Measurements from ENCODE around the gene PLPP4. TPM values are rescaled to one million over a fixed set of nuclear protein-coding genes. Genes with fewer than 3 reads are reported as not detected.
A peak's percentile ranks its signal among the peaks of the same experiment; 100 is the strongest.

The PLPP4 gene
- polyA plus RNA-seq, 3 donors, result 2.4 to 6.3 (median 5.4) TPM

DNA sequence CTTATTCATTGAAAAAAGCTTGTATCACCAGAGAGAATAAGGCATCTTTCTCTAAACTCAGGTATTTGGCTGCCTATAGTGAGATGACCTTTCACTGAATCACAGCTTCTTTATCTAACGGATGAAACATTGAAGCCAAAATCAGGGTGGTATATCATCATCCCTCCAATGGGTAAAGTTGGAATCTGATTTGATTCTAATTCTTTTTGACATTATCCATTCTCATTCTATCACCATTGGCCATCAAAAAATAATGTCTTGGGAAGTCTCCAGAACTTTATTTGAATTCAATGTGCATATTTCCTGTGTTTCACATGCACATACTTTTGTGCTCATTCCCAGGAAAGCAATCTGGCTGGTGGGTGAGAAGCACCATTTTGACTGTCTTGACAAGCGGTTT, 95.2 kb downstream of the PLPP4 start:
- no peak for DNase-seq (ENCODE audit: extremely low read depth in 1 of 11, low read depth in 9 of 11, low spot score in 4 of 11)

DNA sequence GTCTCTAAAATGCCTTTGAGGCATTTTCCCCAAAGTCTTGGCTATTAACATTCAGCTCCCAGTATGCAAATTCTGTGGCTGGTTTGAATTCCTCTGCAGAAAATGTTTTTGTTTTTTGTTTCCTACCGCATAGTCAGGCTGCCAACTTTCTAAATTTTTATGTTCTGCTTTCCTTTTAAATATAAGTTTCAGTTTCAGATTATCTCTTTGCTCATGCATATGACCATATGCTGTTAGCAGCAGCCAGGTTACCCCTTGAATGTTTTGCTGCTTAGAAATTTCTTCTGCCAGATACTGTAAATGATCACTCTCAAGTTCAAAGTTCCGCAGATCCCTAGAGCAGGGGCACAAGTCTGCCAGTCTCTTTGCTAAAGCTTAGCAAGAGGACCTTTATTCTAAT, 96.9 kb downstream of the PLPP4 start:
- no peak for DNase-seq (ENCODE audit: extremely low read depth in 1 of 11, low read depth in 9 of 11, low spot score in 4 of 11)

DNA sequence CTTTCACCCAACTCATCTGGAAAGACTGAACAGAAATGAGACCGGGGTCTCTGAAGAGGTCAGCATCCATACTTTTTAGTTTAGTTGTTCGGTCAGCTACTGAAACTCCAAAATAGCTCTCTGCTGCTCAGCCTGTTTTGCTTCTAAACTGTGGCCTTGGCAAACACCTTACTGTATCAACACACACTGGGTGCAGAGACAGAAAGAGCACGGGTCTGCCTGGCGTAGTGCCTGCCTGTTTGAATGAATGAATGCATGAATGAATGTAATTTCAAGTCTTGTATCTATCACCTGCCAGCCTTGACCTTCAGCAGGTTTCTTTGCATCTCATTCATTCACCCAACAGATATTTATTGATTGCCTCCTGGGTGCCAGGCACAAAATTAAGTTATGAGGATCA, 98.4 kb downstream of the PLPP4 start:
- DNase-seq (ENCODE audit: extremely low read depth in 1 of 11, low read depth in 9 of 11, low spot score in 4 of 11), result no peak

DNA sequence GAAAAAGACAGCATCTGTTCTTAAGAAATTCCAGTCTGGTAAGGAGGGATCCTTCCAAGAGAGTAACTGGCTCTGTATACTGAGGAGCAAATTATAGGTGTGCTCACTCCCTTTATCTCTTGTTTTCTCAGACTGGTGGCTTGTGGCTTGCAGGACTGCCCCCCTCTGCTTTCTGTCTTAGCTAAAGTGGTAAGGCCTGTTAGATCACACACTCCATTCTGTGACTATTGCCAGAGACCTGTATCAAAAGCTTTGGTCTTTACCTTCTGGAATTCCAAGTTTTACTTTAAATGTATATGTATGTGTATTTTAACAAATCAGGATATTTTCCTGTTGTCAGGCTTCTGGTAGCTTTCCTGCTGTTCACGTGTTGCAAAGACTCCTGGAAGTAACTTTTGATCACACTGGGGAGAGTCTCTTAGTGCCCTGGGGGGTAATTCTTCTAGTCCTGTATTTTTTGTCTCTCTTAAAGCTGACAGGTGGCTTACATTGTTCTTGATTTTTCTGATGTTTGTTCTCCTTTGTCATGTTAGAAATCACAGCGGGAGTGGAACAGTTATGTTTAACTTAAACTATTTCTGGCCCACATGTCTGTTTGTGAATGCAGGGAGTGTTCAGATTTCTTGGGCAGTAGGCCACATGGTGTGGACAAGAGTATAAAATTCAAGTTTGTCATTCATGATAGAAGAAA, 99.0 kb downstream of the PLPP4 start:
- no peak for DNase-seq (ENCODE audit: extremely low read depth in 1 of 11, low read depth in 9 of 11, low spot score in 4 of 11)

DNA sequence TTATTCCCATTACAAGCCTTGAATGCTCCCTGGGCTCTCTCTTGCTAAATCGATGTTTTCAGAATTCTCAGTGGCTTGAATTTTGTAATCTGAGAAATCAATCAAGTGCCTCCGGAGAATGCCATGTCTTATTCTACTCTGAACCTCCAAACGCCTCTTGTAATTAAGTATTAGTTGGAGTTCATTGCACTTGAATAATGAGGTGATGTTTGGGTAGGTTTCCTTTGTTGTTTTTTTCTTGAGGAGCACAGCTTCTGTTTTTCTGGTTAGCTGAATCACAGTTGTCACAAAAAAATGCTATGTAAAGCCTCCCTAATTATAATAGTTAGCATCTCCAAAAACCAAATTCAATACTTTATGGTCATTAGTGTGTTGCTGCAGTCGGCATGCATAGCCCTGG, 100.3 kb downstream of the PLPP4 start:
- no peak for DNase-seq (ENCODE audit: extremely low read depth in 1 of 11, low read depth in 9 of 11, low spot score in 4 of 11)

DNA sequence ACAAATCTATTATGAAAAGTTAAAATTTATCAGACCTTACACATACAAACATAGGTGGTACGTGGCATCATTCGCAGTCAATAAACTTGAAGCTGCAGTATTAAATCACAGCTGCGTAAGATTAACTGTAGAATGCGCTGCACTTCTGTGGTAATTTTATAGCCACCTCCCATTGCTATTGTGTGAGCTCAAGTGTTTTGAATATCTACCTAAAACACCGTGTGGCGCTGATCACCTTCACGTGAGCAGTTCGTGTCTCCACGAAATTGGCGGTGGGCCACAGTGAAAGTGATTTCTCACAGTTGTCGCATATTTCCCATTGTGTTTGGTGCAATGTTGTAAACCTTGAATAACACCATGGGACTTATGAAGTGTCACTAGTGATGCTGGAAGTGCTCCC, 102.8 kb downstream of the PLPP4 start:
- no peak for DNase-seq (ENCODE audit: extremely low read depth in 1 of 11, low read depth in 9 of 11, low spot score in 4 of 11)

DNA sequence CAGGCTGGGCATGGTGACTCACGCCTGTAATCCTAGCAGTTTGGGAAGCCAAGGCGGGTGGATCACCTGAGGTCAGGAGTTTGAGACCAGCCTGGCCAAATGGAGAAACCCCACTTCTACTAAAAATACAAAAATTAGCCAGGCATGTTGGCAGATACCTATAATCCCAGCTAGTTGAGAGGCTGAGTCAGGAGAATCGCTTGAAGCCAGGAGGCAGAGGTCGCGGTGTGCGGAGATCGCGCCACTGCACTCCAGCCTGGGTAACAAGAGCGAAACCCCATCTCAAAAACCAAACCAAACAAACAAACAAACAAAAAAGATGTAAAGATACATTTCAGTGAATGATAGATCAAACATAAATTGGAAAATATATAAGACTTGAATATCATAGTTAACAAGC, 105.9 kb downstream of the PLPP4 start:
- DNase-seq (ENCODE audit: extremely low read depth in 1 of 11, low read depth in 9 of 11, low spot score in 4 of 11), result no peak

DNA sequence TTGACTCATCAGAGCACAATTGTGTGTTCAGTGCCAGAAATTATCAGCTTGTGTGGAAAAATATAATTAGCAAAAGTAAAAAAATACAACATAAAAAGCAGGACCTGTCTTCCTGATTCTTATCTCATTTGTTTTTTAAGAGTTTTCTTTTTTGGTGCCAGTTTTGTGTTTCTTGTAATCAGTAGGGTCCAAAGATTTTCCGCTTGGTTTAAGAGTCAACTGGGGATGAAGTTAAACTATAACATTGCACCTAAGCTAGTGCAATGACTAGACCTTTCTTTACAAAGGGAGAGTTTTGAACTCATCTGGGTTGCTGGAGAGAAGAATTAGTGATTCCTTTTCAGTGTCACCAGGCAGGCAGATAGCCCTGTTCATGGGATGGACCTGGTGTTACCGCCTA, 113.4 kb downstream of the PLPP4 start:
- no peak for DNase-seq (ENCODE audit: extremely low read depth in 1 of 11, low read depth in 9 of 11, low spot score in 4 of 11)

DNA sequence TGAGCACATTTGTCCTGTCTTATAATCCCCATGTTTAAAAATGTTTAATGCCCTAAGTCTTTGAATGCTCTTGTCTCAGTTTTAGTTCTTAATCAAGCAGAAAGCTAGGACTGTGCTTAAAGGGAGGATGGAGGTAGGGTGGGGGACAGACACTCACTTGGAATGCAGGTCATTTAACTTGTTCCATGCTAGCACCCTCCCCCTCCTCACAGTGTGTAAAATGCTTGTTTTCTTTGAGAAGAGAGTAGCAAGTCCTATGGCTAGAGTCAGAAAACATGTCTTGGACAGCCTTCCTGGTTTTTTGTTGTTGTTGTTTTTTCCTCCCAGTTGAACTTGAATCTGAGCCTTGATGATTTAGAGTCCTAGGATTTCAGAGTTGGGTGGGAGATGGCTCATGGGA, 114.2 kb downstream of the PLPP4 start:
- DNase-seq (ENCODE audit: extremely low read depth in 1 of 11, low read depth in 9 of 11, low spot score in 4 of 11), result no peak

DNA sequence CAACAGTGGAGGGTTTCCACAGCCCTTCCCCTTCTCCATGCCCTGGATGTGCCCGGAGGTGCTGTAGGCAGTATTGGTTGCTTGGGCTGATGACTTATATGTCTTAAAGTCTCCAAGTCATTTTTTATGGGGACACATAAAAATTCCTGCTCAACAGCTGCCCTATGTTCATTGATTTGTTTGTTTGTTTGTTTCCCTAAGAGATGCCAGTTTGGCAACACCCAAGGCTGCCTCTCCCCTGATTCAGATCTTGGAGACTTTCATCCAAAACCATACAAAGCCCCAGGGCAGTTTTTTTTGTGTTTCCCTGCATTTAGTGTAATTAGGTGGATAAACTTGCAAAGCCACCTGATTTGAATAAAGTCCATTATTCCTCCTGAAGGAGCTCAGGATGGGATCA, 115.3 kb downstream of the PLPP4 start:
- DNase-seq (ENCODE audit: extremely low read depth in 1 of 11, low read depth in 9 of 11, low spot score in 4 of 11), result no peak

DNA sequence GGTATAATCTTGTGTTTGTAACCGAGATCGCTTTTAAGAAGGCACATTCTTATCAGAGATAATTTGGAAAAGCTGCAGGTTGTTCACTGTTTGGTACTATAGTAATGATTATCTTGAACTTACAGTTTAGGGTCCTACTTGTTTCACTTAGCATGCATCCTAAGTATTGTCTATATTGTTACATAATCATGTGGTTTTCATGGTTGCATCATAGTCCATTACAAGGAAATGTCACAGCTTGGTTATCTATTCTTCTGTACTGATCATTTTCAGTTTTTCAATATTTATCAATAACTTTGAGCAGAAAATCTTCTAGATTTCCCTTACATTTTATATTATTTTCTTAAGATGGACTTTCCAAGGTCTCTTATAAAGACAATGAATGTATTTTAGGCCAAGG, 116.3 kb downstream of the PLPP4 start:
- DNase-seq (ENCODE audit: extremely low read depth in 1 of 11, low read depth in 9 of 11, low spot score in 4 of 11), result no peak

DNA sequence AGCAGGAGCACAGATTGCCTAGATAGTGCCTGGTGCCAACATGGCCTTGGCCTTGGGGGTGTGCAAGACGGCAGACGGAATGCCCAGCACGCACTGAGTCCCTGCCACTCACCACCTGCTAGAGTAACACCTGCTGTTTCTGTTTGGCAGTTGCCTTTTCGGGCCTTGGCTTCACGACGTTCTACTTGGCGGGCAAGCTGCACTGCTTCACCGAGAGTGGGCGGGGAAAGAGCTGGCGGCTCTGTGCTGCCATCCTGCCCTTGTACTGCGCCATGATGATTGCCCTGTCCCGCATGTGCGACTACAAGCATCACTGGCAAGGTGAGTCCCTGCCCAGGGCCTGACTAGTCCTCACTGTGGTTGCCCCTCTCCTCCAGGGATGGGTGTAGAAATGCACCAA, 118.0 kb downstream of the PLPP4 start:
- DNase-seq (ENCODE audit: extremely low read depth in 1 of 11, low read depth in 9 of 11, low spot score in 4 of 11), result no peak

DNA sequence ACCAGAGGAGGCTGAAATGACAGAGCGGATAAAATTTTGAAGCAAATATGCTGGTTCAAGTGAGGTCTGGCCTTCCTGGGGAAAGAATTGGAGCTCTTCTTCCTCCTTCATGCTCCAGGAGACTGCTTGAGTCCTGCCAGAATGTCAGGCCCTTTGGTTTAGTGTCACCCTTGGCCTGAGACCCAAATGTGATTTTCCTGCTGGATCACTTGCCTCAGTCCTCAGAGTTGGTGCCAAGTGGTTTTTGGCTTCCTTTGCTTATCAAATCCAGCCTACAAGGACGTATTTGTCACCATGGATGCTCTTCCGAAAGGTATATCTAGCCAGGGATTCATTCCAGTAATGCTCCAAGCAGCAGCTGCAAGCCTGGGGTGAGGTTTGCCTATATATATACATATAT, 118.4 kb downstream of the PLPP4 start:
- DNase-seq (ENCODE audit: extremely low read depth in 1 of 11, low read depth in 9 of 11, low spot score in 4 of 11), result no peak

DNA sequence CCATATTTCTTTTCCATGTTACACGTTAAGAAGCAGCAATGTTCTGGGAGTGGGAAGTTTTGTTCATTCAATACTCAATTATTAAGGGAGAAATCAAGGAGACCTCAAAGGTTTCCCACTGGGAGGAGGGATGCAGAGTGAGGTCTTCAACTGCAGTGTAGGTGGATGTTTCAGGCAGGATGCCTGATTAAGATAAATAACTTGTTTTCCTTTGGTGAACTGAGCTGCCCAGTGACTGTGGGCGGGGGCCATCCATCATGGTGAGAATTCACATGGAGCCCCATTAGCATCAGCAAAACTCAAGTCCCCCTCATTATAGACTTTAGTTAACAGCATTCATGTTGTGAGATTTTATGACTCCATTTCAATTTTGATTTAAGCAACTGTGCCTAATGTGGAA, 121.1 kb downstream of the PLPP4 start:
- DNase-seq (ENCODE audit: extremely low read depth in 1 of 11, low read depth in 9 of 11, low spot score in 4 of 11), result no peak

DNA sequence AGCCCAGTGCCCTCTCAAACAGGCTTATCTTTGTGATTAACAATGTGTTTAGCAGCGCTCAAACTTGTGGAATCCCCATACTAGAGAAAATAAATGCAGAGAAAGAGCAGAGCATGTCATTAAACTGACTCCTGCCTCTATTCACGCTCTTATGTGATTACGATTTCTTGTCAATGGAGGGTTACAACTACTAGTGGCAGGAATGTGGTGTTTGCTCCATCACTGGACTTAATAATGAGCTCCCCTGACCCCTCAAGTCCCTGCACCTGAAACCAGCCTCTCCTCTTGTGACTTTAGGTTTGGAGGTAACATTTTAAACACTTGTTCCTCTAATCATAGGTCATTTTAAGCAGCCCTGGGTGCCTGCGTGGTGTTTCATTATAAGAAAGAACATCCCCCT, 121.9 kb downstream of the PLPP4 start:
- no peak for DNase-seq (ENCODE audit: extremely low read depth in 1 of 11, low read depth in 9 of 11, low spot score in 4 of 11)

DNA sequence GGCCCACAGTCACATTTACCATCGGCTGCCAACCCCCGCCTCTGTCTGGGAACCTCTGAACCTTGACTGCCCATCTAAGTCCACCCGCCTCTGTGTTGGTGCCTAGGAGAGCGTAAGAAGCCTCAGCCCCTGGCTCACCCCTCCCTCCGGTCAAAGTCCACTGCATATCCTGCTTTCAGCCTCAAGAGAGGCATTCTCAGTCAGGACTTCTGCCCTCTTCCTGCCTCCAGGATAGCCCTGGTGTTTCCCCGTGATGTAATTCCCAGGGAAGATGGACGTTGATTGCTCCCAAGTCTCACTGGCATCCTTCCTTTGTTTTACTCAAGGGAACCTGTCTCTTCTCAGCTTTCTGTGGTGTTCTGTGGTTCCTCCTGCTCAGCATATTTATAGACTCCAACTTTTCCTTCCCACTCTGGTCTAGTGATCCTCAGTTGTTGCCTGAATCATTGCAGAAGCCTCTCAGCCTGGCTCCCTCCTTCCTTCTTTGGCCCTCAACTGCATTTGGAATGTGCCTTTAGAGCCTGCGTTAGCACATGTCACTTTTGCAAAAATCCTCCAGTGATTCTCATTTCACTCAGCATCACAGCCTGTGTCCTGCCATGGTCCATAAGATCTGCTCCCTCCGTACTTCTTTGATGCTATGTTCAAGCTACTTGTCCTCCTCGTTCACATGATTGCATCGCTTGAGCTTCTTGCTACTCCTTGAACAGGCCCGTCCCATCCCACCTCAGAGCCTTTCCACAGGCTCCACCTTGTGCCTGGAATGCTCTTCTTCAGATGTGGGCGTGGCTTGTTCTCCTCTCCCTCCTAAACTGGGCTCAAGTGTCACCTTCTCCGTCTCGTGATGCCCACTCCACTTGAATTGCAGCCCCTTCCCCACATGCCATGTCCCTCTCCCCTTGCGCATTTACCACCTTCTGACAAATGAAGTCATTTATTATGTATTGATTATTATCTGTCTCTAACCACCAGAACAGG, 124.2 kb downstream of the PLPP4 start:
- DNase-seq (ENCODE audit: extremely low read depth in 1 of 11, low read depth in 9 of 11, low spot score in 4 of 11), result peak in 4 of 11 donors; percentile 36 to 67 (median 54)

DNA sequence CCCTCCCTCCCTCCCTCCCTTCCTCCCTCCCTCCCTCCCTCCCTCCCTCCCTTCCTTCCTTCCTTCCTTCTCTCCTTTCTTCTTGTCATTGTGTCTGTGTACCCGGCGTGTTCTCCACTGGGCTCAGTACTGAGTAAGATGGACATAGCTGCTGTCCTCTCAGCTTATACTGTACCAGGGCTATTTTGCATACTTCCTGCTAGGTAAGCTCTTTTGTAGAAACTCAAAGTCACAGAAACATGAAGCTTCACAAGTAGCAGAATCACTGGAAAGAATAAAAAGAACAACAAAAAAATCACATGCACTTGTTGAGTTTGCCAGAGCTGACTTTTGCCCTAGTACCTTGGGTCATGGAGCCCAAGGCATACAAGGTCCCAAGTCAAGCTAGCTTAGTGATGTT, 125.7 kb downstream of the PLPP4 start:
- DNase-seq (ENCODE audit: extremely low read depth in 1 of 11, low read depth in 9 of 11, low spot score in 4 of 11), result no peak

DNA sequence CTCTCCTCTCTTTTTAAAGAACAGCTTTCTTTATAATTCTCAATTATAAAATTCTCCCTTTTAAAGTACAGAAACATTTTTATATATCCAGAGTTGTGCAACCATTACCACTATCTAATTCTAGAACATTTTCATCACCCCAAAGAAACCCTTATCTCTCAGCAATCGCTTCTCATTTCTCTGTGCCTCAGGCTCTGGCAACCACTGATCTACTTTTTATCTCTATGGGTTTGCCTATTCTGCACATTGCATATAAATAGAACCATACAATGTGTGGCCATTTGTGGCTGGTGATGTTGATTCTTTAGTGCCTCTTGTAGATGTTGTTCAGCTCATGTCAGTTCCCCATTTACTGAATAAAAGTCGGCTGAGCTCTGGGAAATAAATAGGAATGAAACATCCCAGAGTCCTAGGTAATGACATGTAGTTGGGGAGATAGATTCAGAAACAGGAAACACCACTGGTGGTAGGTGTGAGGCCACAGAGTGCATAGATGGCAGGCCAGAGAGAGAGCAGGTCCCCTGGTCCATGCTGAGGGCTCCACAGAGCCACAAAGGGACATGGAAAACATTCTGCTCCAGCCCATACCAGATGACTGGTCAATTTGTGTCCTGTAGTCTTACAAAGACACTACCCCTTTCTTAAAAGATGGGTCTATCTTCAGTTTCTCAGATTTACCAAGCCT, 126.5 kb downstream of the PLPP4 start:
- DNase-seq (ENCODE audit: extremely low read depth in 1 of 11, low read depth in 9 of 11, low spot score in 4 of 11), result no peak

DNA sequence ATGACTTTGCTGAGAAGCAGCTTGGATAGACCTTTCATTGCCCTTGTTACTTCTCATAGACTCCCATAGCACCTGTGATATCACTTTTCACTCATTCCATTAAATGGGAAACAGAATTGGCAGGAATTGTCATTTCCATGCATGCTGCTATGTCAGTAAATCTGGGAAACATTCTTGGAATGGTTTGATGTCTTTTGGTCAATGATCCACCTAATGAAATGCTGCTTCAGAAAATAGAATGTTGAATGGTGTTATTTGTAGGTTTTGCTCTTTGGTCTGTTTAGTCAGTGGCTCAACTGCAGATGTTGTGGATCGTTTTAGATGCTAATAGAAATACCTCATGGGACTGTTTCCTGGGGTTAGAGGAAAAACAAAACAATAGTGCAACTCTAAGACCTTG, 127.8 kb downstream of the PLPP4 start:
- no peak for DNase-seq (ENCODE audit: extremely low read depth in 1 of 11, low read depth in 9 of 11, low spot score in 4 of 11)

DNA sequence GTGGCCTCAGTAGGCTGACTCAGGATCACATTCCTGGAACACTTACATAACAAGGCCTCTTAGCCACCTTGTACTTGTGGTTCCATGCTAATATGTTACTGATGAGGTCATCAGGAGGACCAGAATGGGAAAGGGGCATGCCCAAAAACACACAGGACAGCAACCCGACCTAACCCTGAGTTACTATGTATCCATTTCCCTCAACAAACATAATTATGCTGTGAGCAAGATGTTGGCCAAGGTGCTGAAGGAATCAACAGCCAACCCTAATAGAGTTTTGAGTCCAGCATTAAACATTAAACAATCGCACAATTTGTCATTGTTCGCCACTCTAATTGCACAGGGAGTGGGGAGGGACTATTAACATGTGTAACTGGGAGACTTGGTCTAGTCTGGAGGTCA, 129.4 kb downstream of the PLPP4 start:
- DNase-seq (ENCODE audit: extremely low read depth in 1 of 11, low read depth in 9 of 11, low spot score in 4 of 11), result no peak
